GM19240 (cell line): ENCODE results near the gene ABCB8.
"Not testable (repeated sequence)": the region's sequence is repeated elsewhere in the genome, so short reads cannot be mapped to it uniquely, and the experiment has no call there.

Source experiments
- DNase-seq: peaks from one replicate; pipeline ENCODE4 v3.0.0; 2011; ENCODE audit warnings: low spot score; ENCODE audit not compliant: insufficient read length

Gene ABCB8

DNA sequence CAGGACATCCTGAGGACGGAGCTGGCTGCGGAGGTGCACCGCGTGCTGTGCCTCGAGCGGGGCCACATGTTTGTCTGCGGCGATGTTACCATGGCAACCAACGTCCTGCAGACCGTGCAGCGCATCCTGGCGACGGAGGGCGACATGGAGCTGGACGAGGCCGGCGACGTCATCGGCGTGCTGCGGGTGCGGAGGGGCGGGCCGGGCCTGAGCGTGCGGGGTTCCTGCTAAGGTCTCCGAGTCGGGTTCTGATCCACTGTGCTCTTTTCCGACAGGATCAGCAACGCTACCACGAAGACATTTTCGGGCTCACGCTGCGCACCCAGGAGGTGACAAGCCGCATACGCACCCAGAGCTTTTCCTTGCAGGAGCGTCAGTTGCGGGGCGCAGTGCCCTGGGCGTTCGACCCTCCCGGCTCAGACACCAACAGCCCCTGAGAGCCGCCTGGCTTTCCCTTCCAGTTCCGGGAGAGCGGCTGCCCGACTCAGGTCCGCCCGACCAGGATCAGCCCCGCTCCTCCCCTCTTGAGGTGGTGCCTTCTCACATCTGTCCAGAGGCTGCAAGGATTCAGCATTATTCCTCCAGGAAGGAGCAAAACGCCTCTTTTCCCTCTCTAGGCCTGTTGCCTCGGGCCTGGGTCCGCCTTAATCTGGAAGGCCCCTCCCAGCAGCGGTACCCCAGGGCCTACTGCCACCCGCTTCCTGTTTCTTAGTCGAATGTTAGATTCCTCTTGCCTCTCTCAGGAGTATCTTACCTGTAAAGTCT lies 14.3 kb upstream of the ABCB8 start:
- DNase-seq = peak; percentile 42

DNA sequence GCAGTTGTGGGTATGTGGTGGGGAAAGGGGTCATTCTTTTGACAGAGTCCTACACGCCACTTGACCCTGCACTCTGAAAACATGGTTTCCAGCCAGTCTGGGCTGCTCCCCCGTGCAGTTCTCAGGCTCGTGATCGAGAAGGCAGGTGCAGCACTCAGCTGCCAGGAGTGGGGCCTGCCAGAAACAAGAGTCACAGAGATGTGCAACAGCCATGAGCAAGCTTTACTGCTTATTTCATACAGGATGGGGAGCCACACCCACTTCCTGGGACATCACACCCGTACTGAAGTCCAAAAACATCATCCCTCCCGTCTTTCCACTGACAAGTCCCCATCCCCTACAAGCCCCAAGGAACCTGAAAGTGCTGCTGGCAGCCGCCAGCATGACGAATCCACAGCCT lies 13.3 kb upstream of the ABCB8 start:
- DNase-seq = no peak

DNA sequence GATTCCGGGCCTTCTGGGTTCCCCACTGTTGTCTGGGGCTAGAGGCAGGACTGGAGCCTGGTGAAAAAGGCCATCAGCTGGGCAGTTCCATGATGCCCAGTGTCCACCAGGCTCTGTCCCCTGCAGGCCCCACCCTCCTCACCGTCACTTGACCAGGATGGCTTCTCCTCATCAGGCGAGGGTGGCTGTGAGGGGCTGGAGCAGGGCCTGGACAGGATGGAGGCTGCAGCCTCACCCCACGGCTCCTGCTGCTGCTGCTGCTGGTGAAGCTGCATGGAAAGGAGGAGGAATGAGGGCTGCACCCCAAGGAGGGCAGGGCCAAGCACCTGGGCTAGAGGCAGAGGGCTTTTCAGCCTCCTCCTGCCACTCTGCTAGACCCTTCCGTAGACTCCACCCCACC lies 12.3 kb upstream of the ABCB8 start:
- no peak for DNase-seq

DNA sequence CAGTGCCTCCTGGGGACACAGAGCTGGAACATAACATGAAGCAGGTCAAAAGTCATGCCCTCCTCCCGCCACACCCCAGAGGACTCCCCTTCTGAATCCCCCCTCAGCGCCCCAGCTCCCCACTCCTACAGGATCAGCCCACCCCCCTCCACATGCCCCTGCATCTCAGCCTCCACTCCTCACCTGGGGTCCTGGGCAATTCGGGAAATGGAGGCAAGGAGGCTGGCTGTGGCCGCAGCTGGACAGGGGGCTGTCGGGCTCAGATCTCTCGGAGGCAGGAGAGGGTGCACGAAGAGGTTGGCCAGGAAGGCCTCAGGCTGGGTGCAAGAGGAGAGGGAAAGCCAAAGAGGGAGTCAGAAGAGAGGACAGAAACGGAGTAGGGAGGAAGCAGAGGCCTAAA lies 11.7 kb upstream of the ABCB8 start:
- no peak for DNase-seq

DNA sequence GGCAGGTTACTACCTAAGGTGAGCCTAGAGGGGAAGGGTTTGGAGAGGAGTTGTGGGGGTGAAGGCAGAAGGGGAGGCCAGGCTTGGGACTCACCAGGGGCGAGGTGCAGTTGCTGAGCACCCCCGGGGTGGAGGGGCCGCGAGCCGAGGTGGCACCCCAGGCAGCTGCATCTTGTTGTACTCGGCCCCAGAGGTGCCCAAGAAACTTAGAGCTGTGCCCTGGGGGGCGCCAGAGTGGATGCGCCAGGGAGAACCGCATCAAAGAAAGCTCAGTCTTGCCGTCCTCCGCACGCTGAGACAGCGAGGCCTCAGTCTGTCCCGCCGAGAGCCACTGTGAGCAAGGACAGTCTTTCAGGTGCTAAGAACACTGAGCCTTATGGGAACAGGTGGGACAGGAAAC lies 11.3 kb upstream of the ABCB8 start:
- no peak for DNase-seq

DNA sequence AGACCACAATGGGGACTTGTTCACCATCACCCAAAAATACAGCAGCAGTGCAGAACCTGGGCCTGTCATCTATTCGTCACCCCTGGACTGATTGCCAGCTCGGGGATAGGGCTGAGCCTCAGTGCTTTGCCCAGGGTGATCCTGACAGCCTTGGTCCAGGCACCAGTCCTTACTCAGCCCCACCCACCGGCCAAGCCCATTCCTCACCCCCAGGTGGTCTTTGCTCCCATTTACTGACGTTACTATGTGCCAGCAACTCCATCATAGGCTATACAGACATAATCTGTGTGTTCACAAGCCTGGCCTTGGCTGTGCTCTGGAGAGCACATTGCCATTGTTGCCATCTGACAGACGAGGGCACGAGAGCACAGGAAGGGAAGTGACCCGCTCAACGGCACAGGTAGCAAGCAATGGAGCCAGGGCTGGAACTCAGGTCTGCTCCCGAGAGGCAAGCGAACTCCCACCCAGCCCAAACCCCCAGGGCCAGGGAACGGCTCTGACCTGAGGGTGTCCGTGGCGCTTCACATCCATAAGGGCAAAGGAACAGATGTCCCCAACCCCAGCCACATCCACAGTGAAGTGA lies 10.8 kb upstream of the ABCB8 start:
- DNase-seq = no peak

DNA sequence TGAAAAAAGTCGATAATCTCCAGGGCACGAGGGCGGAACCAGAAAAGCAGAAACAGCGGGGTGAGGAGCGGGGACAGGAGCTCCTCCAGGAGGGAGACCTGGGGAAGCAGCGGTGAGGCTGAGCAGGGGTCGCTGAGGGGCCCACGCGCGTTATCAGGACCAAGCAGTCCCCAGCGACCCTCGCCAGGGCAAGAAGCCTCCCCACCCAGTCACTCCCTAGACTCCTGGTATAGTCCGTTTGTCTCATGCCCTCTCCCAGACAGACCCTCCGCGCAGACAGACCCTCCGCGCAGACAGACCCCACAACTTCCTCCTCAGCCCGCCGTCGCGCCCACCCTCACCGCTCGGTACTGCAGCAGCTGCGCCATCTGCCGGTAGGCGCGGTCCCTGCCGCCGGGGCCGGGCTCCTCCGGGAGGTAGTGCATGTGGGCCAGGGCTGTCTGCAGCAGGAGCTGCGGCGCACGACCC lies 10.3 kb upstream of the ABCB8 start:
- DNase-seq = peak; percentile 67

DNA sequence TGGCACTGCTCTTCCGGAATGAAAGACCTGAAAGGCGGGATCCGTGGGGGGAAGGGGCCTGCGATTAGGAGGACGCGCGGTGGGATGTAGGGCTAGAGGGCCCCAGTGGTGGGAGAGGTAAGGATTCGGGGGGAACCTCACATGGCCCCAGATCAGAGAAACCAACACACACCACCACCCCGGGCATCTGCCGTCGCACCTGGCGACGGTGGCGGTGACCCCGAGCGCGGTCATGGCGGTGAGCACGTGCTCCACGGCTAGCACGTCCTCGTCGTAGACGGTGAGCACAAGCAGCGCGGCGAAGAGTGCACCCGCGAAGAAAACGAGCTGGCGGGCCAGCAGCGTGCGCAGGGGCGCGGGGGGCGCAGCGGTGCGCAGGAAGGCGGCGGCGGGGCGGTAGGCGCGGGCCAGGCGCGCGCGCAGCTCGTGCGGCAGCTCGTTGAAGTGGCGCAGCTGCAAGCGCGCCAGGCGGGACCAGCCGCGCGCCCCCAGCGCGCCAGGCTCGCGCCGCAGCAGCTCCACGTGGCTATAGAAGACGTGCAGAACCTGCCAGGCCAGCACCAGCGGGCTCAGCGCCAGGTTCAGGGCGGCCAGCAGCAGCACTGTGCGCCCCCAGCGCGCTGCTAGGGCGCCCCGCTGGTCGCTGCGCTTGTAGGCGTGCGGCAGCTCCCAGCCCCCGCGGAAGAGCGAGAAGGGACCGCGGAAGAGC lies 9.7 kb upstream of the ABCB8 start:
- DNase-seq = no peak

DNA sequence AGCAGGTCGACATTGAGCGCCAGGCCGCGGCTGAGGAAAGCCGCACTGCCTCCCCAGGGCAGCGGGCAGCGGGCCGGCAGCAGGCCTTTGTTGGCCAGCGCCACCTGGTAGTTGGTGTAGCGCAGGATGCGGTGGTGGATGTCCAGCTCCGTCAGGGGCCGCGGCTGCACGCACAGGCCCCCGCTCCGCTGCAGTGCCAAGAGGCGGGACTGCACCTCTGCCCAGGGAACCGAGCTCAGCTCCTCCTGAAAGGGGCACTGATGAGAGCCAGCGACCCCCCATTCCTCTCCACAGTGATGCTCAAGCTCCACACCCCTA lies 9.2 kb upstream of the ABCB8 start:
- no peak for DNase-seq

DNA sequence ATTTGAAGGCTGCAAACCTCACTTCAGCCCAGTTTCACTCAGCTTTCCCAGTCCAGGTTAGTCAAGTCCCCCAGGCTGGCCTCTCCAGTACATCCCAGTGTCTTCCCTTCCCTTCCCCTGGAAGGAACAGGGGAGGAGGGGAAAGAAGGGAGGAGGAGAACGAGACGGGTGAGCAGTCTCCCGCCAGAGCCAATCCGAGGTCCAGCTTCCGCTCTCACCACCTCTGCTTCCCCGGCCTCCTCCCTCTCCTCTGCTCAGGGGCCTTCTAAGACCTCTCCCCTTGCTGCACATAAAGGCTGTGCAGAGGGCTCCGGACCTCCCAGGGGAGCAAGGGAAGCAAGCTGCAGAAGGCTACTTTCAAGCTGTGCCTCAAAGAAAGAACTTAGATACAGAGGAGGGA lies 8.0 kb upstream of the ABCB8 start:
- DNase-seq = no peak

DNA sequence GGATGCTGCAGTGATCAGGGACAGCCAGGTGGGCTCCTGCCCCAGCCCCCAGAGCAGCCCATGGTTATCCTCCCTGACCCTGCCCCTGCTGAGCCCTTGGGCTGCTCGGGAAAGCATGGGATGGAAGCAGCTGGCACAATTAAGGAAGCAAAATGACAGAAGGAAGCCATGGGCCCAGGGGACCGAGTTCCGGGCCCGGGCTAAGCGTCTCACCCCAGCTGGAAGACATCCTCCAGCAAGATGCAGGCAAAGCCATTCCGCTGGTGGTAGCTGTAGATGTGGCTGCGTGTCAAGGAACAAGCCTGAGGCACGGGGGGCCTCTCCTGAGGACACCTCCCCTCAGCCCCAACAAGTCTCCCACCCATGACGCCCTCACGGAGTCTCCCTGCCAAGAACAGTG lies 5.0 kb upstream of the ABCB8 start:
- DNase-seq = no peak

DNA sequence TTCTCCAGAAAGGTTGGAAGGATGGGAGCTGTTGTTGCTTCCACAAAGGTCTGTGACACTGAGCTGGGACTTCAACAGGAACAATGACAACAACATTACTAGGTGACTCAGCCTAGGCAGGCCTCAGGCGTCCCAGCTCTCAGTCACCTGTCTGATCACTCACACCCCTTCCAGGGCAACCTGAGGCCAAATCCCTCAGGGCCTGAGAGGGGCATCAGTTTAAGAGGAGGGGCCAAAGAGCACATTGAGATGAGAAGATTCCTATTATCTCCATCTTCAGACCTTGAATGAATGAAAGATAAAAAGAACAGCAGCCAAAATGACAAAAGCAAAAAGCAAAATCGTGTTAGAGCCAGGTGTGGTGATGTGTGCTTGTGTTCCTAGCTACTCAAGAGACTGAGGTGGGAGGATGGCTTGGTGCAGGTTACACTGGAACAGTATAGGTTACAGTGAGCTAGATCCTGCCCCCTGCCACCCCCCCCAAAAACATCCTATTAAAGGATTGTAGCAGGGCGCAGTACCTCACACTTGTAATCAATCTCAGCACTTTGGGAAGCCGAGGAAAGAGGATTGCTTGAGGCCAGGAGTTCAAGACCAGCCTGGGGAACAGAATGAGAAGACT lies 3.7 kb upstream of the ABCB8 start, which contains the start of gene ATG9B:
Gene ATG9B (minus strand): TSS at position 60 of the 622 bp plus-strand sequence. CDS start 71 bp downstream, outside the sequence.
- no peak for DNase-seq

DNA sequence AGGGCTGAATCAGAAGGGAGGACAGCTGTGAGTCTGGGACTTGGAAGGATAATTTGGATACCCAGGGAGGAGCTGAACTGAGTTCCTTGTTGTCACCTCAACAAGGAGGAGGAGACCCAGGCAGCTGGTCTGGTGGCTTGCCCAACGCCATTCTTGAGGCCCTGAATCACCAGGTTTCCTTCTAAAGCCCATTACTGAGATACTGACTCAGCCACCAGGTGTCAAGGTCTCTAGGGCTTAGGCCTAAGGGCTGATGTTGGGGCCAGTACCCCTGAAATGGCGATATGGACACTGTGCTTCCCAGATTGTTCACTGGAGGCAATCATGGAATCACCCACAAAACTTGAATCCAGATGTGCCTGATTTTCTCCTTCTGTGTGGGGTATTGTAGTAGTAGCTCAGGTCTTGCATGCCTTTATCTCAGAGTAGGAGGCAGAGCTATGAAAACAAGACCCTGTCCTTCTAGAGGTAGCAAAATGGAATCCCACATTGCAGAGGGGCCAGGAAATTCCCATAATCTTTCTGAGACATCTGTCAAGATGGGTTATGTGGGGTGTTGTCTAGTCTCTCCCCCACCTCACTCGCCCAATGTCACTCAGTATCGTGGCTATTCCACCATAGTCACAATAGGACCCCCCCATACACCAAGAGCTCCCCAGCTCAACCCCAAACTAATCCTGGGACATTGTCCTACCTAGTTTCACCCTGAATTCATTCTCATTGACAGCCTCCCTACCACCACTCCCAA lies 2.2 kb upstream of the ABCB8 start:
- no peak for DNase-seq

DNA sequence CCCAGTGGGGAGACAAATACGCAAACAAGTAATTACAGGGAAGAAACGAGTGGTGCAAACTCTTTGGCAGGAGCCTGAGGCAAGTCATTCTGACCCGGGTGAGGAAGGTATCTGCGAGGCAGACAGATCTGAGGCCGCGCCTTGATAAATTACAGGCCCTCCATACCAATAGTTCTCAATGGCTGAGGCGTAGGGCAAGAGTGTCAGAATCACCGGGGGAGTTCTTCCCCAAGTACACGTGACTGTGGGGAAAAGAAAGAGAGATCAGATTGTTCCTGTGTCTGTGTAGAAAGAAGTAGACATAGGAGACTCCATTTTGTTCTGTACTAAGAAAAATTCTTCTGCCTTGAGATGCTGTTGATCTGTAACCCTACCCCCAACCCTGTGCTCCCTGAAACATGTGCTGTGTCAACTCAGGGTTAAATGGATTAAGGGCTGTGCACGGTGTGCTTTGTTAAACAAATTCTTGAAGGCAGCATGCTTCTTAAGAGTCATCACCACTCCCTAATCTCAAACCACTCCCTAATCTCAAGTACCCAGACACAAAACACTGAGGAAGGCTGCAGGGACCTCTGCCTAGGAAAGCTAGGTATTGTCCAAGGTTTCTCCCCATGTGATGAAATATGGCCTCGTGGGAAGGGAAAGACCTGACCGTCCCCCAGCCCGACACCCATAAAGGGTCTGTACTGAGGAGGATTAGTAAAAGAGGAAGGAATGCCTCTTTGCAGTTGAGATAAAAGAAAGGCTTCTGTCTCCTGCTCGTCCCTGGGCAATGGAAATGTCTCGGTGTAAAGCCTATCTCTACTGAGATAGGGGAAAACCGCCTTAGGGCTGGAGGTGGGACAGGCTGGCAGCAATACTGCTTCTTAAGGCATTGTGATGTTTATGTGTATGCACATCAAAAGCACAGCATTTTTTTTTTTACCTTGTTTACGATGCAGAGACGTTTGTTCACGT lies 1.2 kb upstream of the ABCB8 start:
- DNase-seq = not testable (repeated sequence)

DNA sequence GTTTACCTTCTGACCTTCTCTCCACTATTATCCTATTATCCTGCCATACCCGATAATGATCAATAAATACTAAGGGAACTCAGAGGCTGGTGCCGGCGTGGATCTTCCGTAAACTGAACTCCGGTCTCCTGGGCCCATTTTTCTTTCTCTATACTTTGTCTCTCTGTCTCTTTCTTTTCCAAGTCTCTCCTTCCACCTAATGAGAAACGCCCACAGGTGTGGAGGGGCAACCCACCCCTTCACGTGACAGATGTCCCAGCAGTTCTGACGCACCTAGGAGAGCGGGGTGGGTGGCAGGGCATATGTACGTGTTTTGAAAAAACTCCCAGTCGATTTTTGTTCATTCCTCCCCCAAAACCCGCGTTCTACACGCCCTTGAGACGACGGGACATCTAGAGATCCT lies 521 bp upstream of the ABCB8 start:
- DNase-seq = not testable (repeated sequence)

DNA sequence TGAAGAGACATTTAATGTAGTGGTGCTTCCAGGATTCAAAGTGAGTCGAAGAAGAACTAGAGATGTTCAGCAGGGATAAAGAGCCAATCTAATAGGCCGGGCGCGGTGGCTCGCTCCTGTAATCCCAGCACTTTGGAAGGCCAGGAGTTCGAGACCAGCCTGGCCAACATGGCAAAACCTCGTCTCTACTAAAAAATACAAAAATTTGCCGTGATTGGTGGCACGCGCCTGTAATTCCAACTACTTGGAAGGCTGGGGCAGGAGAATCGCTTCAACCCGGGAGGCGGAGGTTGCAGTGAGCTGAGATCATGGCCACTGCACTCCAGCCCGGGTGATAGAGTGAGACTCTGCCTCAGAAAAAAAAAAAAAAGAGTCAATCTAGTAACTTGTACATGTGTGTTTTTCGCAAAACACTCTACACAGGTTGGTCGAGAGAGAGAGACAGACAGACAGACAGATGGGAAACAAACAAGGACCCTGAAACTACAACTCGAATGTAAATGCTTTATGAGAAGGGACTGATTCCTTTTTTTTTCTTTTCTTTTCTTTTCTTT lies 775 bp downstream of the ABCB8 start:
- DNase-seq = no peak

DNA sequence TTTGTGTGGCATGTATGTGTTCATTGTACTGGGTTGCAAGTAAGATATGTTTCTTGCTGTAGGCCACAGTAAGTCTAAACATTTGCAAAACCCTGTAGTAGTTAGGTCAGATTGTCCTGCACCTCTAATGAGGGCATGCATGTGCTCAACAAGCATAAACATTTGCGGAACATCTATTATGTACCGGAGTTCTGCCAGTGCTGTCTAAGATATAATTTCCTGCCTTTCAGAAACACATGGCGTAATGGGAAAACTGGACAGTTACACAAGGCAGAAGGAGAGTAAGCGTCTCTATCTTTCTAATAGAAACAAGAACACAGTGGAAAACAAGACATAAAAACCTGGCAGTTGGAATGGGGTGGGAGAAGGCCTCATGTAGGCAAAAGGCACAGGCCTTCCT lies 2.8 kb downstream of the ABCB8 start:
- no peak for DNase-seq

DNA sequence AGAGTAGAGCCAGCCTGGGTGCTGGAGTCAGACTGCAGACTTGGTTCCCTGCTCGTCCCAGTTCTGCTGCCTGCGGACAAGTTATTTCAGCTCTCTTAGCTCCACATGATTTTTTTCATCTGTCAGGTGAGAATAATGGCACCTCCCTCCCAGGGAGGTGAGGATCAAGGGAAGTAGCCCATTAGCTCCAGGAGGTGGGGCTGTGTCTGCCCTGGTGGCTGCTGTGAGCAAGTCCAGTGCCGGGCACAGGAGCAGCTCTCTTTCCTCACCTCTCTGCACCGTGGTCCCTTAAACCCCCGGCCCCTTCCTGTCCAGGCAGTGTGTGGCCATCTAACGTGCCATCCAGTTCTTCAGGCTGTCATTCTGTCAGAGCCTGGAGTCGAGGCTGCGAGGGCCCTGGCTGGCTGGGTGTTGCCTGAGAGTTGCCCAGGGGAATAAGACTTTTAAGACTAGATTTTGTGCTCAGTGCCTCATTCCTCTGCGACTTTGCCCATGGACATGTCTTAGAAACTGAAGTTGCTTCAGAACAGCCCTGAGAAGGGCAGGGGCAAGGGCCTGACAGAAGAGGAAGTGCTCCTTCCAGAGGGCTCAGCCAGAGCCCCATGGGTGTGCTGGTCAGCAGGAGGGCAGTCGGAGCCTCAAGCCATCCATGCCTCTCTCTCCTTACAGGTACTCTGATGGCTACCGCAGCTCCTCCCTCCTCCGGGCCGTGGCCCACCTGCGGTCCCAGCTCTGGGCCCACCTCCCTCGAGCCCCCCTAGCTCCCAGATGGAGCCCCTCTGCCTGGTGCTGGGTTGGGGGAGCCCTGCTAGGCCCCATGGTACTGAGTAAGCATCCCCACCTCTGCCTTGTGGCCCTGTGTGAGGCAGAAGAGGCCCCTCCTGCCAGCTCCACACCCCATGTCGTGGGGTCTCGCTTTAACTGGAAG lies 5.0 kb downstream of the ABCB8 start:
- no peak for DNase-seq

DNA sequence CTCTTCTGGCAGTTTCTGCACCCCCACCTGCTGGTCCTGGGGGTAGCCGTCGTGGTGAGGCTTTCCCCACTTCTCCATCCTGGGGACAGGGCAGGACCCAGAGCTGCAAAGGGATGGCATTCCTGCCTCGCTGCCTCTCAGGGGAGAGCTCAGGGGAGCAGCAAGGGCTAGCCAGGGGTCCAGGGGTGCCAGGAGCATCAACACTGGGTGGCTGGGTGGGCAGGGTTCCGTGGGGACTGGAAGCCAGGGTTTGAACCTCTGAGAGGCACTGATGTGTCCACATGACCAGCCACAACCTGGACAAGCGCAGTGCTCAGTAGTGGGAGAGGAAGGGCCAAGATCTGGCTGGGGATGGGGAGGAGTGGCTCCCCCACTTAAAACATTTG lies 5.6 kb downstream of the ABCB8 start:
- DNase-seq = no peak
